Measurements from ENCODE around the gene PLCD3. TPM values are rescaled to one million over a fixed set of nuclear protein-coding genes. Genes with fewer than 3 reads are reported as not detected.
A peak's percentile ranks its signal among the peaks of the same experiment; 100 is the strongest.

PLCD3 gene
- polyA plus RNA-seq, 1 of the 3 experiments (the other 2 are of a cell fraction), result 59.7 TPM

DNA sequence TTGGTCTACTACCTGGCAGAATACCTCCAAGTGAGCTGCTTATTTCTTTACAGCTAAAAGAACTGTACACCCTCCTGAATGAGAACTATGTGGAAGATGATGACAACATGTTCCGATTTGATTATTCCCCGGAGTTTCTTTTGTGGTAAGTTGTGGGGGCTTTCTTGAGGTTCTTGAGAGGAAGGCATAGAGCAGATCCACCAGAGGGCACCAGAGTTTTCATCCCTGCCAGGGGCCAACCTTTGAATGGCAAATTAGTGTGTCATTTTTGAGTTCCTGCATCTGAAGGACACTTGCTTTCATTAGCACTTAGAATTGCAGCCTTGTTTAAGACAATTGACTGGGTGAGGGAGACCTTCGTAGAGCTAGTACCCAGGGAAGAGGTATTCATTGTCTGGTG lies 36.2 kb downstream of the PLCD3 start:
- ChIA-PET CTCF (interaction anchor here (0.7 to 14.8 kb wide), 18 partner anchors 9 to 317 kb away, joined by 3 to 194 read pairs (median 4); partner anchors contain the start of genes ACBD4 and PLCD3), POLR2A (no interaction called here)
- no peak overlapping the region for H3K27ac ChIP-seq (ENCODE audit: low read depth in 2 of 2, low read length in 1 of 2)
- H3K36me3 ChIP-seq (replicated peaks in 1 of 2; ENCODE audit: control insufficient read depth in 1 of 2, insufficient read depth in 2 of 2, low read length in 1 of 2), result peaks cover 37 to 58% of the 10 kb centered on the region in 2 experiments
- no peaks in the 10 kb centered on the region for H3K9me3 ChIP-seq
- H3F3A ChIP-seq (replicated peaks; ENCODE audit: insufficient read depth), result peaks cover 29% of the 10 kb centered on the region
- H3K9me2 ChIP-seq, result no peaks in the 10 kb centered on the region
- no peaks in the 10 kb centered on the region for H3K27me3 ChIP-seq (ENCODE audit: insufficient read depth)
- DNase-seq, result no peak
- H3K9ac ChIP-seq, result no peak overlapping the region
- 68% methylated on average over 3 of the region's 3 CpGs for WGBS (ENCODE audit: low lambda C conversion rate)
- H2AFZ ChIP-seq (ENCODE audit: low read depth), result no peak overlapping the region
- H3K4me2 ChIP-seq, result no peak overlapping the region
- H3K4me3 ChIP-seq (ENCODE audit: low read depth in 2 of 2, low read length in 1 of 2), result no peak overlapping the region
- H3K4me1 ChIP-seq (ENCODE audit: control insufficient read depth in 1 of 2, insufficient read depth in 2 of 2, low read depth in 1 of 2, low read length in 1 of 2), result peaks cover 0 to 11% of the 10 kb centered on the region in 2 experiments; a peak in 3 of 4 replicates
- no peaks in the 10 kb centered on the region for H4K20me1 ChIP-seq (ENCODE audit: insufficient read depth)
- peaks cover 30% of the 10 kb centered on the region for H3K79me2 ChIP-seq (ENCODE audit: insufficient read depth)
- TF ChIP-seq MXI1 (IDR thresholded peaks at IDR 0.05; ENCODE audit: low read depth, low read length), result no peak
- no peak for TF ChIP-seq CHD2 (IDR thresholded peaks at IDR 0.05; ENCODE audit: low read length, partially characterized antibody)
- TF ChIP-seq, protein P1, sequence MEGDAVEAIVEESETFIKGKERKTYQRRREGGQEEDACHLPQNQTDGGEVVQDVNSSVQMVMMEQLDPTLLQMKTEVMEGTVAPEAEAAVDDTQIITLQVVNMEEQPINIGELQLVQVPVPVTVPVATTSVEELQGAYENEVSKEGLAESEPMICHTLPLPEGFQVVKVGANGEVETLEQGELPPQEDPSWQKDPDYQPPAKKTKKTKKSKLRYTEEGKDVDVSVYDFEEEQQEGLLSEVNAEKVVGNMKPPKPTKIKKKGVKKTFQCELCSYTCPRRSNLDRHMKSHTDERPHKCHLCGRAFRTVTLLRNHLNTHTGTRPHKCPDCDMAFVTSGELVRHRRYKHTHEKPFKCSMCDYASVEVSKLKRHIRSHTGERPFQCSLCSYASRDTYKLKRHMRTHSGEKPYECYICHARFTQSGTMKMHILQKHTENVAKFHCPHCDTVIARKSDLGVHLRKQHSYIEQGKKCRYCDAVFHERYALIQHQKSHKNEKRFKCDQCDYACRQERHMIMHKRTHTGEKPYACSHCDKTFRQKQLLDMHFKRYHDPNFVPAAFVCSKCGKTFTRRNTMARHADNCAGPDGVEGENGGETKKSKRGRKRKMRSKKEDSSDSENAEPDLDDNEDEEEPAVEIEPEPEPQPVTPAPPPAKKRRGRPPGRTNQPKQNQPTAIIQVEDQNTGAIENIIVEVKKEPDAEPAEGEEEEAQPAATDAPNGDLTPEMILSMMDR (IDR thresholded peaks at IDR 0.05), result peak; percentile 70
- TF ChIP-seq POLR2AphosphoS5 (IDR thresholded peaks at IDR 0.05; ENCODE audit: low read depth, low read length), result no peak
- peak; percentile 50 for TF ChIP-seq RAD21 (IDR thresholded peaks at IDR 0.05; ENCODE audit: low read length)
- TF ChIP-seq NRF1 (IDR thresholded peaks at IDR 0.05; ENCODE audit: low read depth, low read length), result no peak
- no peak for TF ChIP-seq RFX5 (IDR thresholded peaks at IDR 0.05; ENCODE audit: low read length)
- TF ChIP-seq MAX (IDR thresholded peaks at IDR 0.05; ENCODE audit: low read depth), result no peak
- peak; percentile 42 for TF ChIP-seq SMC3 (IDR thresholded peaks at IDR 0.05; ENCODE audit: low read depth, low read length)
- TF ChIP-seq ELF1 (IDR thresholded peaks at IDR 0.05), result no peak
- TF ChIP-seq YY1 (IDR thresholded peaks at IDR 0.05; ENCODE audit: low read depth), result no peak
- TF ChIP-seq FOXM1 (IDR thresholded peaks at IDR 0.05; ENCODE audit: low read depth), result no peak
- no peak for TF ChIP-seq EZH2phosphoT487 (IDR thresholded peaks at IDR 0.05; ENCODE audit: borderline replicate concordance, low read depth)
- no peak for TF ChIP-seq TCF12 (IDR thresholded peaks at IDR 0.05)
- TF ChIP-seq NFIC (IDR thresholded peaks at IDR 0.05; ENCODE audit: borderline replicate concordance), result no peak

GRCh38 chr17:45093444-45094110 lies 38.7 kb downstream of the PLCD3 start:
- Histone ChIP-seq H3K36me3 (replicated peaks in 1 of 2; ENCODE audit: control insufficient read depth in 1 of 2, insufficient read depth in 2 of 2, low read length in 1 of 2) (peaks cover 36 to 67% of the 10 kb centered on the region in 2 experiments), H3K4me1 (ENCODE audit: control insufficient read depth in 1 of 2, insufficient read depth in 2 of 2, low read depth in 1 of 2, low read length in 1 of 2) (peaks cover 0 to 11% of the 10 kb centered on the region in 2 experiments; a peak in 3 of 4 replicates), H3K9me3 (no peaks in the 10 kb centered on the region), H3K79me2 (ENCODE audit: insufficient read depth) (peaks cover 40% of the 10 kb centered on the region), H2AFZ (ENCODE audit: low read depth) (no peak overlapping the region), H3K4me3 (ENCODE audit: low read depth in 2 of 2, low read length in 1 of 2) (no peak overlapping the region), H4K20me1 (ENCODE audit: insufficient read depth) (no peaks in the 10 kb centered on the region), H3K4me2 (peak overlapping the region; percentile 66; the same call in 1 of the 2 replicates), H3K9me2 (no peaks in the 10 kb centered on the region), H3K9ac (peak overlapping the region; percentile 77), H3F3A (replicated peaks; ENCODE audit: insufficient read depth) (peaks cover 35% of the 10 kb centered on the region), H3K27me3 (ENCODE audit: insufficient read depth) (no peaks in the 10 kb centered on the region), H3K27ac (ENCODE audit: low read depth in 2 of 2, low read length in 1 of 2) (peak overlapping the region; percentile 83 to 97)
- TF ChIP-seq NFIC (IDR thresholded peaks at IDR 0.05; ENCODE audit: borderline replicate concordance) (no peak), TCF12 (IDR thresholded peaks at IDR 0.05) (no peak), MXI1 (IDR thresholded peaks at IDR 0.05; ENCODE audit: low read depth, low read length) (no peak), JUND (IDR thresholded peaks at IDR 0.05) (no peak), CHD2 (IDR thresholded peaks at IDR 0.05; ENCODE audit: low read length, partially characterized antibody) (no peak), TAF1 (IDR thresholded peaks at IDR 0.05; ENCODE audit: borderline replicate concordance, low read depth, low read length) (no peak), MAX (IDR thresholded peaks at IDR 0.05; ENCODE audit: low read depth) (no peak), FOXM1 (IDR thresholded peaks at IDR 0.05; ENCODE audit: low read depth) (no peak), YY1 (IDR thresholded peaks at IDR 0.05; ENCODE audit: low read depth) (no peak), ZBTB33 (IDR thresholded peaks at IDR 0.05; ENCODE audit: borderline replicate concordance, low read depth) (no peak), TEAD4 (IDR thresholded peaks at IDR 0.05; ENCODE audit: borderline replicate concordance, insufficient read depth) (no peak), EZH2phosphoT487 (IDR thresholded peaks at IDR 0.05; ENCODE audit: borderline replicate concordance, low read depth) (no peak), RFX5 (IDR thresholded peaks at IDR 0.05; ENCODE audit: low read length) (no peak), MEF2A (IDR thresholded peaks at IDR 0.05; ENCODE audit: borderline replicate concordance, low read depth) (no peak), FOXJ3 (CRISPR knock-in tag; IDR thresholded peaks at IDR 0.05) (no peak), POLR2AphosphoS5 (IDR thresholded peaks at IDR 0.05; ENCODE audit: low read depth, low read length) (no peak), RXRA (IDR thresholded peaks at IDR 0.05; ENCODE audit: borderline replicate concordance, low read depth) (no peak), NRF1 (IDR thresholded peaks at IDR 0.05; ENCODE audit: low read depth, low read length) (no peak)
- DNase-seq, result no peak
- WGBS (ENCODE audit: low lambda C conversion rate), result 58% methylated on average over 10 of the region's 13 CpGs
- CTCF ChIA-PET, result interaction anchor here (1.0 to 14.8 kb wide), 3 partner anchors 38 to 71 kb away, joined by 4 to 194 read pairs (median 4); partner anchors contain the start of genes ACBD4, DCAKD and PLCD3
- POLR2A ChIA-PET, result no interaction called here
